H9 (cell line): ENCODE measurements around the gene HP1BP3. TPM values are rescaled to one million over a fixed set of nuclear protein-coding genes. Genes with fewer than 3 reads are reported as not detected.

Experiments
- DNase-seq: peaks from one replicate; pipeline ENCODE4 v3.0.0-alpha.2; 2017
- H2AFZ ChIP-seq: one replicate; pipeline ENCODE4 v1.6.1; 2013; ENCODE audit warnings: mild to moderate bottlenecking, low read length, control low read depth, moderate library complexity
- H2AK5ac ChIP-seq: 2 replicates; pipeline ENCODE4 v1.6.1; 2013; ENCODE audit warnings: low read length, control low read depth, mixed read lengths; ENCODE audit not compliant: insufficient read length
- H2BK120ac ChIP-seq: one replicate; pipeline ENCODE4 v1.6.1; 2013; ENCODE audit warnings: low read depth, mild to moderate bottlenecking, low read length, control low read depth, inconsistent platforms; ENCODE audit not compliant: poor library complexity, severe bottlenecking
- H2BK12ac ChIP-seq: 2 replicates; pipeline ENCODE4 v1.6.1; 2013; ENCODE audit warnings: low read length, control low read depth, mixed read lengths, low read depth; ENCODE audit not compliant: insufficient read length
- H2BK15ac ChIP-seq: 2 replicates; pipeline ENCODE4 v1.6.1; 2013; ENCODE audit warnings: low read depth, low read length, control low read depth
- H2BK20ac ChIP-seq: one replicate; pipeline ENCODE4 v1.6.1; 2013; ENCODE audit warnings: low read depth, mild to moderate bottlenecking, low read length, control low read depth, inconsistent platforms; ENCODE audit not compliant: poor library complexity, severe bottlenecking
- H2BK5ac ChIP-seq: 2 replicates; pipeline ENCODE4 v1.6.1; 2013; ENCODE audit warnings: low read length, control low read depth, mixed read lengths; ENCODE audit not compliant: insufficient read length
- H3K14ac ChIP-seq: 2 replicates; pipeline ENCODE4 v1.6.1; 2013; ENCODE audit warnings: low read length, control low read depth; ENCODE audit not compliant: insufficient read depth
- H3K18ac ChIP-seq: 2 replicates; pipeline ENCODE4 v1.6.1; 2013; ENCODE audit warnings: low read depth, mild to moderate bottlenecking, mixed read lengths, low read length, control low read depth; ENCODE audit not compliant: insufficient read length
- H3K23ac ChIP-seq: 2 replicates; pipeline ENCODE4 v1.6.1; 2013; ENCODE audit warnings: low read length, control low read depth, mixed read lengths, low read depth; ENCODE audit not compliant: insufficient read length
- H3K23me2 ChIP-seq: 2 replicates; pipeline ENCODE4 v1.6.1; 2013; ENCODE audit warnings: low read depth, mild to moderate bottlenecking, mixed read lengths, low read length, control low read depth; ENCODE audit not compliant: insufficient read length, poor library complexity, severe bottlenecking
- H3K27ac ChIP-seq: 2 replicates; pipeline ENCODE4 v1.5.1; 2013; ENCODE audit warnings: low read length, control low read depth, mixed read lengths, low read depth; ENCODE audit not compliant: insufficient read length
- H3K27me3 ChIP-seq: 2 replicates; pipeline ENCODE4 v1.6.1; 2013; ENCODE audit warnings: low read length, control low read depth, inconsistent platforms; ENCODE audit not compliant: insufficient read depth
- H3K4ac ChIP-seq: 2 replicates; pipeline ENCODE4 v1.6.1; 2013; ENCODE audit warnings: low read depth, mild to moderate bottlenecking, control low read depth, inconsistent platforms, low read length, moderate library complexity
- H3K4me1 ChIP-seq: 2 replicates; pipeline ENCODE4 v1.6.1; 2013; ENCODE audit warnings: low read length, control low read depth, inconsistent platforms; ENCODE audit not compliant: insufficient read depth
- H3K4me2 ChIP-seq: 2 replicates; pipeline ENCODE4 v1.6.1; 2013; ENCODE audit warnings: low read length, control low read depth, mixed read lengths; ENCODE audit not compliant: insufficient read length, insufficient read depth
- H3K56ac ChIP-seq: 2 replicates; pipeline ENCODE4 v1.6.1; 2013; ENCODE audit warnings: low read depth, mild to moderate bottlenecking, mixed read lengths, low read length, control low read depth; ENCODE audit not compliant: insufficient read length
- H3K79me1 ChIP-seq: 2 replicates; pipeline ENCODE4 v1.6.1; 2013; ENCODE audit warnings: low read depth, mild to moderate bottlenecking, moderate library complexity, low read length, control low read depth, inconsistent platforms; ENCODE audit not compliant: insufficient read depth, poor library complexity, severe bottlenecking
- H3K79me2 ChIP-seq: 2 replicates; pipeline ENCODE4 v1.6.1; 2013; ENCODE audit warnings: low read length, control low read depth, inconsistent platforms; ENCODE audit not compliant: insufficient read depth
- H3K9ac ChIP-seq: 2 replicates; pipeline ENCODE4 v1.6.1; 2013; ENCODE audit warnings: low read length, control low read depth, mixed read lengths; ENCODE audit not compliant: insufficient read length; ENCODE audit errors: extremely low read depth
- H3K9me3 ChIP-seq: one replicate; pipeline ENCODE4 v1.6.1; 2013; ENCODE audit warnings: low read depth, low read length, inconsistent platforms; ENCODE audit not compliant: control insufficient read depth
- H3T11ph ChIP-seq: one replicate; pipeline ENCODE4 v1.6.1; 2013; ENCODE audit warnings: mild to moderate bottlenecking, low read length, control low read depth, inconsistent platforms
- H4K20me1 ChIP-seq: one replicate; pipeline ENCODE4 v1.6.1; 2013; ENCODE audit not compliant: control insufficient read depth, insufficient read length, insufficient read depth
- H4K5ac ChIP-seq: 2 replicates; pipeline ENCODE4 v1.6.1; 2013; ENCODE audit warnings: low read depth, mild to moderate bottlenecking, mixed read lengths, low read length, control low read depth; ENCODE audit not compliant: insufficient read length
- H4K8ac ChIP-seq: replicated peaks from 2 replicates; pipeline ENCODE4 v1.6.1; 2013; ENCODE audit warnings: low read length, control low read depth, mixed read lengths, low read depth; ENCODE audit not compliant: insufficient read length
- H4K91ac ChIP-seq: 2 replicates; pipeline ENCODE4 v1.6.1; 2013; ENCODE audit warnings: low read depth, mild to moderate bottlenecking, moderate library complexity, mixed read lengths, low read length, control low read depth; ENCODE audit not compliant: insufficient read length
- H3K27ac Mint-ChIP-seq, 3 experiments: 2 replicates in 2 of 3; 3 replicates in 1 of 3; pipeline ENCODE4 v1.8.0; 2020 to 2021; ENCODE audit warnings: mixed read lengths in 3 of 3, mild to moderate bottlenecking in 1 of 3, moderate library complexity in 1 of 3
- H3K27me3 Mint-ChIP-seq: 2 replicates; pipeline ENCODE4 v1.8.0; 2021; ENCODE audit warnings: low read depth, mild to moderate bottlenecking, moderate library complexity, mixed read lengths
- H3K36me3 Mint-ChIP-seq, 3 experiments: 2 replicates in 2 of 3; 3 replicates in 1 of 3; pipeline ENCODE4 v1.8.0; 2020 to 2021; ENCODE audit warnings: low read depth in 3 of 3, mixed read lengths in 3 of 3; ENCODE audit not compliant: insufficient read depth in 1 of 3
- H3K4me1 Mint-ChIP-seq, 2 experiments: 2 replicates each; pipeline ENCODE4 v1.8.0; 2020; ENCODE audit warnings: mixed read lengths in 2 of 2
- H3K4me3 Mint-ChIP-seq, 2 experiments: 2 replicates in 1 of 2; 3 replicates in 1 of 2; pipeline ENCODE4 v1.8.0; 2020 to 2021; ENCODE audit warnings: mild to moderate bottlenecking in 2 of 2, mixed read lengths in 2 of 2, moderate library complexity in 1 of 2
- H3K9me3 Mint-ChIP-seq, 2 experiments: 2 replicates in 1 of 2; 3 replicates in 1 of 2; pipeline ENCODE4 v1.8.0; 2020; ENCODE audit warnings: mild to moderate bottlenecking in 2 of 2, mixed read lengths in 2 of 2, moderate library complexity in 1 of 2
- CTCF ChIP-seq: fragments of 200-600 bp; sonication (generic); conservative IDR thresholded peaks from 3 replicates; pipeline ENCODE4 v1.8.0; 2021; ENCODE audit warnings: antibody characterized with exemption, mild to moderate bottlenecking
- WGBS: extraction: QIAGEN DNeasy Blood & Tissue Kit; methylation state at CpG from one replicate; pipeline ENCODE4 v1.1.7; 2013; ENCODE audit warnings: missing lambda C conversion rate, low lambda C conversion rate, mixed read lengths; ENCODE audit not compliant: insufficient read length; ENCODE audit errors: extremely low coverage; 5-methylcytosine and 5-hydroxymethylcytosine counted together
- total RNA-seq: library from RNA; stranded (reverse); gene quantifications from 2 replicates; pipeline ENCODE4 v1.2.1, GENCODE V29; 2021

The HP1BP3 gene
- total RNA-seq, 1 experiment from 2014 or later = 127 TPM

GRCh38 chr1:20700636-20701215 is 86.4 kb downstream of the HP1BP3 start:
- Histone ChIP-seq H3K9ac (no peak overlapping the region), H3T11ph (no peak overlapping the region), H3K14ac (no peak overlapping the region), H3K4me2 (no peak overlapping the region), H3K79me1 (no peaks in the 10 kb centered on the region), H3K4ac (no peak overlapping the region), H2AK5ac (no peak overlapping the region), H4K8ac (no peak overlapping the region), H3K56ac (no peak overlapping the region), H3K27ac (no peak overlapping the region), H3K9me3 (no peaks in the 10 kb centered on the region), H2BK120ac (no peak overlapping the region), H4K20me1 (no peaks in the 10 kb centered on the region), H2BK12ac (no peak overlapping the region), H3K23ac (no peak overlapping the region), H3K27me3 (no peaks in the 10 kb centered on the region), H2BK20ac (no peak overlapping the region), H4K5ac (no peak overlapping the region), H3K18ac (no peak overlapping the region), H2BK15ac (no peak overlapping the region), H2BK5ac (no peak overlapping the region), H4K91ac (no peak overlapping the region), H3K23me2 (peaks cover 10% of the 10 kb centered on the region), H3K4me1 (no peaks in the 10 kb centered on the region), H3K79me2 (no peaks in the 10 kb centered on the region), H2AFZ (no peak overlapping the region)
- Mint-ChIP-seq H3K4me1 (peaks cover 6 to 16% of the 10 kb centered on the region in 2 experiments; a peak in 3 of 4 replicates), H3K27me3 (peaks cover 12% of the 10 kb centered on the region), H3K9me3 (no peaks in the 10 kb centered on the region), H3K4me3 (no peak overlapping the region; a peak in 1 of 5 replicates), H3K36me3 (peaks cover 0 to 12% (median 5%) of the 10 kb centered on the region in 3 experiments; a peak in 4 of 7 replicates), H3K27ac (no peak overlapping the region; a peak in 1 of 7 replicates)
- no peak for DNase-seq
- WGBS = no CpG with 5 or more reads among the region's 17 CpGs
- TF ChIP-seq CTCF = no peak
